GM12875 (cell line): Measurements from ENCODE around the gene DNAJC11.

Experiments
- H3K4me3 ChIP-seq: one replicate; pipeline ENCODE4 v1.5.1; 2011; ENCODE audit warnings: low read depth, low read length, control low read depth
- TF ChIP-seq, protein P1 (sequence below): IDR thresholded peaks from 2 replicates; pipeline ENCODE4 v1.5.1; 2011; ENCODE audit warnings: low read depth, mild to moderate bottlenecking, control low read depth, inconsistent platforms, low read length, moderate library complexity, borderline replicate concordance; ENCODE audit not compliant: insufficient read depth

Gene DNAJC11

DNA sequence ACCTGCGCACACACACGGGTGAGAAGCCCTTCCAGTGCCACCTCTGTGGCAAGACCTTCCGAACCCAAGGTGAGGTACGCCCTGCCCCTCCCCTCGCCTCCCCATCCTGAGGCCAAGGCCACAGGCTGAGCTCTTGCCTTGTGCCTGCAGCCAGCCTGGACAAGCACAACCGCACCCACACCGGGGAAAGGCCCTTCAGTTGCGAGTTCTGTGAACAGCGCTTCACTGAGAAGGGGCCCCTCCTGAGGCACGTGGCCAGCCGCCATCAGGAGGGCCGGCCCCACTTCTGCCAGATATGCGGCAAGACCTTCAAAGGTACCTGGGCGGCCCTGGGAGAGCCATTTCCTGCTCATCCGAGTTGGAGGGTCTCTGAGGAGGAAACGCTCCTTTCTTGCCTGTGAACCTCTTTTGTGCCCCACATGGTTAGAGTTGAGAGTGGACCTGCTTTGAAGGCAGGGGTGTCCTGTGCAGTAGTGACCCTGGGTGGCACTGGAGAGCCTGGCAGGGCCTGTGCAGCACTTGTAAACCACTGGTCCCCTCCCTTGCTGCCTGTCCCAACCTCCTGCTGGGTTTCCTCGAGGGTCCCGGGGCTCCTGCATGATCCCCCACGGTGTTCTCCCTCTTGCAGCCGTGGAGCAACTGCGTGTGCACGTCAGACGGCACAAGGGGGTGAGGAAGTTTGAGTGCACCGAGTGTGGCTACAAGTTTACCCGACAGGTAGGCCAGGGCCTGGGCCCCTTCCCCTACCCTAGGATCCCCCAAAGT, 113.3 kb downstream of the DNAJC11 start:
- TF ChIP-seq, protein P1, sequence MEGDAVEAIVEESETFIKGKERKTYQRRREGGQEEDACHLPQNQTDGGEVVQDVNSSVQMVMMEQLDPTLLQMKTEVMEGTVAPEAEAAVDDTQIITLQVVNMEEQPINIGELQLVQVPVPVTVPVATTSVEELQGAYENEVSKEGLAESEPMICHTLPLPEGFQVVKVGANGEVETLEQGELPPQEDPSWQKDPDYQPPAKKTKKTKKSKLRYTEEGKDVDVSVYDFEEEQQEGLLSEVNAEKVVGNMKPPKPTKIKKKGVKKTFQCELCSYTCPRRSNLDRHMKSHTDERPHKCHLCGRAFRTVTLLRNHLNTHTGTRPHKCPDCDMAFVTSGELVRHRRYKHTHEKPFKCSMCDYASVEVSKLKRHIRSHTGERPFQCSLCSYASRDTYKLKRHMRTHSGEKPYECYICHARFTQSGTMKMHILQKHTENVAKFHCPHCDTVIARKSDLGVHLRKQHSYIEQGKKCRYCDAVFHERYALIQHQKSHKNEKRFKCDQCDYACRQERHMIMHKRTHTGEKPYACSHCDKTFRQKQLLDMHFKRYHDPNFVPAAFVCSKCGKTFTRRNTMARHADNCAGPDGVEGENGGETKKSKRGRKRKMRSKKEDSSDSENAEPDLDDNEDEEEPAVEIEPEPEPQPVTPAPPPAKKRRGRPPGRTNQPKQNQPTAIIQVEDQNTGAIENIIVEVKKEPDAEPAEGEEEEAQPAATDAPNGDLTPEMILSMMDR = no peak
- H3K4me3 ChIP-seq = no peak overlapping the region

DNA sequence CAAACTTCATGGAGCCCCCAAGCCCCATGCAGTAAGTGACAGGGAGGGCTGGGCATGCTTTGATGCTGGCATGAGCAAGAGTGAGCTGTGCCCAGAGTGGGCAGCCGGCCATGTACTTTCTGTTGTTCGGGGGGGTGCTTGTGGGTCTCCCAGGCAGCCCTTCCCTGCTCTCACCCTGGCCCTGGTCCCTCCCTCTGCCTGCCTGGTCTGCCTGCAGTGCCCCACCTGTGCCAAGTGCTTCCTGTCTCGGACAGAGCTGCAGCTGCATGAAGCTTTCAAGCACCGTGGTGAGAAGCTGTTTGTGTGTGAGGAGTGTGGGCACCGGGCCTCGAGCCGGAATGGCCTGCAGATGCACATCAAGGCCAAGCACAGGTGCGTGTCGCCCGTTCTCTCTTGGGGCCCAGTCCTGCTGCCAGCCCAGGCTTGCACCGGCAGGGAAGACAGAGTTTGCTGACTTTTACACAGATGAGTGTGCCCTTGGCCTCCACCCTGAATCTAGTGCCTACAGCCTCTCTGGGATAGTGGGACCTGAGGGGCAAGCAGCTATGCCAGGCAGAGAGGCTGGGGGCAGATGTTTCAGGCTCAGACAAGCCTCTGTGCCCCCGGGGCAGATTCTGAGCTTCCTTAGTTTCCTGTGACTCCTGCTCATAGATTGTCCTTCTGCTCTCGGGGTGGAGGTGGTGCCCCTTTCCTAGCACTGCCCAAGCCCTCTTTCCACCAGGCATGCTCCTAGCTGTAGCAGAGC, 114.2 kb downstream of the DNAJC11 start:
- TF ChIP-seq, protein P1 = no peak
- no peak overlapping the region for H3K4me3 ChIP-seq

DNA sequence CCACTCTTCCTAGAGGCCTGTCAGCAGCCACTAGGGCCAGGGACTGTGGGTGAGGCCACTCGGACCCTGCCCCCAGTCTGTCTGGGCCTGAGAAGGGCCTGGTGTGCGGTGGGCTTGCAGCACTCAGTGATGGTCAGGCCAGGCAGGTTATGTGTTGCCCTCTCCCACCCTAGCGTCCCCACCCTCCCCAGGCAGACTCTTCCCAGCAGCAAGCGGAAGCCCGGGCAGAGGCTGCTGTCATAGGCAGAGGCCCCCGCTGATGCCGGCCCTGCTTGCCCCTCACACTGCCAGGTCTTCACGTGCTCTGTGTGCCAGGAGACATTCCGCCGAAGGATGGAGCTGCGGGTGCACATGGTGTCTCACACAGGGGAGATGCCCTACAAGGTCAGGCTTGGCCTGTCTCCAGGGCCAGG, 115.2 kb downstream of the DNAJC11 start:
- TF ChIP-seq, protein P1 = no peak
- no peak overlapping the region for H3K4me3 ChIP-seq

DNA sequence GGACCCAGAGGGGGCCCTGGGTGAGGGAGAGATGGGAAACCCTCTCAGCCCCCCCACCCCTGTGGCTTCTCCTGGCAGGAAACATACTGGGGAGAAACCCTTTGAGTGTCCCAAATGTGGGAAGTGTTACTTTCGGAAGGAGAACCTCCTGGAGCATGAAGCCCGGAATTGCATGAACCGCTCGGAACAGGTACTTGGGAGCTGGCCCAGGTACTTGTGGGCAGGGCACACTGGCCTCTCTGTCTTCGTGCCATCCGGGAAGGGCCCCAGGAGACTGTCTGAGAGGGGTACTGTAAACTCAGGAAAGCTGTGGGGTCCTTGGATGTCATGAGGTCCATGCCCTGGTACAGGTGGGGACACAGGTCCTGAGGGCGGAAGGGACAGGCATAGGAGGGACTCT, 115.8 kb downstream of the DNAJC11 start:
- H3K4me3 ChIP-seq = no peak overlapping the region

DNA sequence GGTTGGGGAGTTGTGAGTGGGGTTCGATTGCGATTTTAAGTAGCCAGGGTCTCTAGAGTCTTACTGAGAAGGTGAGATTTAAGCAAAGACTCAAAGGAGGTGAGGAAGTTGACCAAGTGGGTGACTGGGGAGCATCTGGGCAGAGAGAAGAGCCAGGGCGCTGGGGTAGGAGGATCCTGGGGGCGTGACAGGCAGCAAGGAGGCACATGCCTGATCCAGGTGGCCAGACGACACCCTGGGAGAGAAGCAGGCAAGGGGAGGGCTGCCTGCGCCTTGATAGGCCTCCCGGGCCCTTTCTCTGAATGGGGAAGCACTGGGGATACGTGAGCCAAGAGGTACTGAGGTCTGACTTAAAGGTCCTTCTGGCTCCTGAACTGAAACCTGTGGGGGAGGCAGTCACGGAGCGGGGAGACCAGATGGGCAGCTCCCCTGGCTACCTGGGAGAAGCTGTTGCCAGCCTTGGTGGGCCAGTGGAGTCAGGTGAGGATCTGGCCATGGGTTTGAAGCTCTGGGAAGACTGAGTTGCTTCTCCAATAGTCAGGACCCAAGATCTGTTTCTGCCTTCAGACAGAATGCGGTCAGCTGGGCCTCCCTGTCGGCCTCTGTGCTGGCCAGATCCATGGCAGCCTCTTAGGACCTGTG, 116.4 kb downstream of the DNAJC11 start:
- TF ChIP-seq, protein P1 = no peak
- H3K4me3 ChIP-seq = no peak overlapping the region

More for the DNA sequence above, 115.8 kb downstream of the DNAJC11 start:
- TF ChIP-seq, protein P1 = no peak
